IPS DF 4.7 (cell line): ENCODE data around the gene NLK.
"Not testable (repeated sequence)": the region's sequence is repeated elsewhere in the genome, so short reads cannot be mapped to it uniquely, and the experiment has no call there.

Experiments
- DNase-seq: peaks from one replicate; pipeline ENCODE4 v3.0.0-alpha.2; 2013; ENCODE audit warnings: low spot score; ENCODE audit errors: extremely low read depth

Gene NLK

DNA sequence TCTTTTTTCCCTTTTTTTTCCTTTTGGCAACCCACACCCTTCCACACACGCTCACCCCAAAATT is at the start of gene NLK:
TSS of gene NLK (plus strand) at position 21 of the 64 bp plus-strand sequence. CDS start 197 bp downstream, outside the sequence.
- DNase-seq, result no peak

DNA sequence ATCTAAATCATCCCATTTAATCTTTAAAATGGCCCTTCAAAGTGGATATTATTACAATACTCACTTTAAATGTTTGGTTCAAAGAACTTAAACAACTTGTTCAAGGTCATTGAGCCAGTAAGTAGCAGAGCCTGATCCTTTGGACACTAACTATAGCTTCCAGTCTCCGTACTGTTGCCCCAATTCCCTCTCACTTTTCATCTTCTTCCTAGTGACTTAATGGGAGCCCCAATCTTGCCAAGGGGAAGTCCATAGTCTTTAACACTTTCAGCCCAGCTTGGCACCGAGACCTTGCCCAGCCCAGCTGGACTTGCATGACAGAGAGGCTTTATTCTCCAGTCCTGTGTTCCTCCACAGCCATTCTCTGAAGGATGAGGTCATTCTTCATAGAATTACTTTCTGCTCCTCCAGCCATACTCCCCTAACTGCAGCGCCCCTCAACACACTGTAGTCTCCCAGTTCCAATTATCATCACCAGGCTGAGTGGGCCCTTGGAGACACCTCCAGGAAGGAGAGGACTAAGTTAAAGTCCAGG is 49.2 kb upstream of the NLK start:
- DNase-seq, result no peak

DNA sequence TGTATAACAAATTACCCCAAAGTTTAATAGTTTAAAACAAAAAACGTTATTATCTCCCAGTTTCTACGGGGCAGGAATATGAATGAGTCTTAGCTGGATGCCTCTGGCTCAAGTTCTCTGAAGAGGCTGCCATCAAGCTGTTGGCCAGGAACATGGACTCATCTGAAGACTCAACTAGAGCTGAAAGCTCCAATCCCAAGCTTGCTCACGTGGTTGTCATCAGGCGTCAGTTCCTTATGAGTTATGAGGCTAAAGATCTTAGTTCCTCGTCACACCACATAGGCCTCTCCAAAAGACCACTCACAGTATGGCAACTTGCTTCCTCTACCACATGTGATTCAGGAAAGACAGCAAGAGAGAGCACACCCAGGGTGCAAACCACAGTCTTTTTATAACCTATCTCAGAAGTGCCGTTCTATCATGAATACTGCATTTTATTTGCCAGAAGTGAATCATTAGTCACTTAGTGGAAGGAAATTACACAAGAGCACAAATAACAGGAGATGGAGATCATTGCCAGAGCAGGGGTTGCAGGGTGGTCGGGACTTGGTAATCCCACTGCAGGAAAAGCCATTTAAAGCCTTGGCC is 48.7 kb upstream of the NLK start:
- no peak for DNase-seq

DNA sequence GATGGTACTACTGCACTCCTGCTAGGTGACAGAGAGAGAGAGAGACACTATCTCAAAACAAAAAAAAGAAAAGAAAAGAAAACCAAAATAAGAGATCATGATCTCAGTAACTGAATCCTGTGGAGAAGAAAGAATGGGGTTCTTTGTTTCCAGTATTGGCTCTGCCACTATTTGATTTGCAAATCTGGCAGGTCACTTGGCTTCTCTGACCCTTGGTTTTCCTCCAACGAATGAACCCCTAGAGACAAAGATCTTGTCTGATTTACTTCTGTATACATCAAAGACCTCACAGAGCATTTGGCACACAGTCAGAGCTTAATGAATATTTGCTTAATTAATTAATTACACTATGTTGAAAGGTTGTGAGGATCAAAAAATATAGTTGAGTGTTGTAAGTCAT is 47.9 kb upstream of the NLK start:
- no peak for DNase-seq

DNA sequence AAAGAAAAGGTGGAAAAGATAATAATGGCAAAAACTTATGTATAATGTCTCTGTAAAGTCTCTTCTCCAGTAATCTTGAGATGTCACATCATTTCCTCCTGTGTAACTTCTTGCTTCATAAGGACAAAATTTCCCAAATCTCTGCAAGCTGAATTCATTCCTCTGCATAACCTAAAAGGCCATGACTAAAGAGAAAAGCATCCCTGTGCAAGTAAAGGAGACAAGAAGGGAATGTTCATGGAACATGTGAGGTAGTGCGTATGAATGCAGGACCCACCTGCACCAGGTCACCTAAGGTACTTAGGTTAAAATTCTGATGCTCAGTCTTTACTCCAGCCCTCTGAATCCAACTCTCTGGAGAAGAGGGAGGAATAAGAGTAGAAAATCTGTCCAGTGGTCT is 46.9 kb upstream of the NLK start:
- no peak for DNase-seq

DNA sequence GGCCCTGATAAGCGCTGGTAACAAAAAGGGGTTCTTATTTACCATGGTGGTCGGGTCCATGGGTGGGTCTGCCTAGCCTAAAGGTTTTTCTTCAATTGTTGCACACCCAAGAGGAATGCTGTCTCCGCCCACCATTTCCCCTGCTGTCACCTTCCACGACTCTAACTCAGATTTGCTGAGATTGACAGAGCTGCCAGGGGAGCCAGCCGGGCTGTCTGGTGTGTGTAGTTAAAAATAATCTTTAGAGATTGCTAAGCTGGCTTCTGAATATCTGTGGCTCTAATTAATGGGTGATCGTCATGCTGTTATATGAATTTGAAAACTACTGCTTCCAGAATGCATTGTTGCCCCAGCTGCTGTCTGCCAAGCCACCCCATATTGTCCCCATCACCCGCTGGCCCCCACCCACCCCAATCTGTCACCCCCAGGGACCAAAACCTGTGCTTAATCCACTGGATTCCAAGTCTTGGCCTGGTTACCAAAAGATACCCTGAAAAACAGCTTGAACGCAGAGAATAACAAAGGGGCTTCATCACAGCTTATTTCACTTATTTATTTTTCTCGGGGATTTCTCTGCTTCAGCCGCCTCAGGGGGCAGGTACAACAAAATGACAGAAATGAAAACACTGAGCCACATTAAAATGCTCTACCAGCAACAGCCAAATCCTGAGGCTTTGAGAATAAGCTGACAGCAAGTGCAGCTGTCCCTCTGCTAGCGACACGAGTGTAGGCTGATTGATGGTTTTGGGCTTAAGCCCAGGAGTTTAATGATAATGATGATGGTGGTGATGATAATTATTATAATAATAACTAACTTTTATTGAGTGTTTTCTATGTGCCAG is 46.1 kb upstream of the NLK start:
- no peak for DNase-seq

DNA sequence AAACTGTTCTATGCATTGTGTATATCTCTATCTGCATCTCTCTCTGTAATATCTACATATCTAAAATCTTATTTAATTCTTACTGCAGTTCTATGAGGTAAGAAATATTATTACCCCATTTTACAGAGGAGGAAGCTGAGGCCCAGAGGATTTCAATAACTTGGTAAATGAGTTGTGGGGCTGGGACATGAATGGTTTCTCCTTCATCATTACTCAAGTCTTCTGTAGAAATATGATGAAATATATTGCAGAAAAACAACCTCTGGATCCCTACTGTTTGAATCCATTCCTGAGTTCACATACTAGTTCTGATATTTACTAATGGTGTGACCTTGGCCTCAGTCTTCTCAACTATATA is 45.5 kb upstream of the NLK start:
- DNase-seq, result no peak

DNA sequence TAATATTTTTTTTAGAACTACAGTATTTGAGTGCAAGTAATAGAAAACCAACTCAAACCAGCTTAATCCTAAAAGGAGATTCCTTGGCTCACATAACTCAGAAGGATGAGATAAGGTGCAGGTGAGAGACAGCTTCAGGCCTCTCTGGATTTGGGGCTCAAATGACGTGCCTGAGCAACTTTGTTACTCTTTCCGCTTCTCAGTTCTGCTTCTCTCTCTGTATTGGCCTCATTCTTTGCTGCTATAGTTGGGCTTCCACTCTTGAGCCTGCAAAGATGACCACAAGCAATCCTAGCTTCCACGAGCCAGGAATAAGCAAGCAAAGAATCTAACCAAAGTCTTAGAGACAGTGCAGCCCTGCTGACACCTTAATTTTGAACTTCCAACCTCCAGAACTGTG is 45.0 kb upstream of the NLK start:
- no peak for DNase-seq

DNA sequence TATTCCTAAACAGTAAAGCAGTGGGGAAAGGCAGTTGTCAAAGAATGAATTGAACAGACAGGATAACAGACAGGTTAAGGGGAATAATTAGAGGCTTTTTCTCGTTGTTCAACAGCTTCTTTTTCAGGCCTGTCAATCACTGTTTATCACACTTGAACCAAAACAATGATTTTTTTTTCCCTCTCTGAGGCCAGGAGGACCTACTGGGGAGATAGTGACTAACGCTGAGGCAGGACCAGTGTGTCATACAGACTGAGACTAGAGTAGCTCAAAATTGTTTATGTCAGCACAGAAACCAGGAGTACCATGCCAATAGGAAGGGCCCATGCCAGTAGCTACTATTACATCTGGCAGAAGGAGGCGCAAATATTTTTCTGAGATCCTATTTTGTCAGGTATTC is 41.3 kb upstream of the NLK start:
- no peak for DNase-seq

DNA sequence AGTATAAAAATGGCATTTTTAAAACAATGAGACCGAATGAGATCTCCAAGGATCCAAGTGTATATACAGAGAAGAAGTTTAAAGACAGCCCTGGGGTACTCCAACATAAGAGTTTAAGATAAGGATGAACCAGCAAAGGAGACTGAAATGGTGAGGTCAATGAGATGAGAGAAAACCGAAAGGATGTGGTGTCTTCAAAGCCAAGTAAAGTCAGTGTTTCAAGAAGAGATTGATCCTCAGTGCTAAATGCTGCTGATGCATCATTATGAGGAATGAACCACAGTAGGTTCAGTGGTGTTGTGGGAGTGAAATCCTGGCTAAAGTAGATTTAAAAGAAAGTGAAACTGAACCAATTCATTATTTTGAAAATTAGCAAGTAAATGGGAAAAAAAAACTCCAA is 38.1 kb upstream of the NLK start:
- DNase-seq, result no peak

DNA sequence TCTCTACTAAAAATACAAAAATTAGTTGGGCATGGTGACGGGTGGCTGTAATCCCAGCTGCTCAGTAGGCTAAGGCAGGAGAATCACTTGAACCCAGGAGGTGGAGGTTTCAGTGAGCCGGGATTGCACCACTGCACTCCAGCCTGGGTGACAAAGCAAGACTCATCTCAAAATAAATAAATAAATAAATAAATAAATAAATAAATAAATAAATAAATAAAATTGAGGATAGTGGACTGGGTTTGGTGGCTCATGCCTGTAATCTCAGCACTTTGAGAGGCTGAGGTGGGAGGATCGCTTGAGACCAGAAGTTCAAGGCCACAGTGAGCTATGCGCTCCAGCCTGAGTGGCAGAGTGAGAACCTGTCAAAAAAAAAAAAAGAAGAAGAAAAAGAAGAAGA is 34.6 kb upstream of the NLK start:
- DNase-seq, result not testable (repeated sequence)

DNA sequence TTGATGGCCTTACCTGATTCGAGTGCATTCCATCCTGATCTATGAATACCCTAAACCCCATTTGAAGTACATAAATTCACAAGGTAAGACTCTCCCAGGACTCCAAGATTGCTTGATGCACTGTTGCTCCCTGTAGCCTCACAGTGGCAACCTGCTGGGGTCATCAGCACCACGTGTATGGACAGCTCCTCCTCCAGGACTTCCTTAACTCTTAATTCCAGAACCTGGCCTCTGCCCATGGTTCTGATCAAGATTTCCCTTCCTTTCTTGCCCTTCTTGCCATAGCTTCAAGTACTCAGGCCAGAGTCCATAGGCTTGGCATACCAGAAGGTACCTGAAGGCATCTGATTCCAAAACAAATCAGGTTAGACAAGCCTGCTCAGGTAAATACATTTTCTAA is 34.0 kb upstream of the NLK start:
- DNase-seq, result peak; percentile 49

DNA sequence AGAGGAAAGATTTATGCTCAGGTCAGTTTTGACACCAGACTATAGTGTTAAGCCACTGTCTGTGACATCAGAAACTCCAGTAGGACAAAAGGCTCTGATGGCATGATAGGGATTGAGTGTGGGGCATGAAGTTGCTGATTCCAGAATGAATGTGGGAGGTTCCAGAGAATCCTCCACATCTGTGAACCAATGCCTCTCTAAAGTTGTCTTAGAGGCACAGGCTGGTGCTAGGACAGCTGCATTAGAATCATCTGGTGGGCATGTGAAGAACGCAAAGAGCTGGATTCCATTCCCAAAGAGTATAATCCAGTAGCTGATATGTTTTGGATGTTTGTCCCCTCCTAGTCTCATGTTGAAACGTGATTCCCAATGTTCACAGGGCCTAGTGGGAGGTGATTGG is 32.1 kb upstream of the NLK start:
- DNase-seq, result no peak

DNA sequence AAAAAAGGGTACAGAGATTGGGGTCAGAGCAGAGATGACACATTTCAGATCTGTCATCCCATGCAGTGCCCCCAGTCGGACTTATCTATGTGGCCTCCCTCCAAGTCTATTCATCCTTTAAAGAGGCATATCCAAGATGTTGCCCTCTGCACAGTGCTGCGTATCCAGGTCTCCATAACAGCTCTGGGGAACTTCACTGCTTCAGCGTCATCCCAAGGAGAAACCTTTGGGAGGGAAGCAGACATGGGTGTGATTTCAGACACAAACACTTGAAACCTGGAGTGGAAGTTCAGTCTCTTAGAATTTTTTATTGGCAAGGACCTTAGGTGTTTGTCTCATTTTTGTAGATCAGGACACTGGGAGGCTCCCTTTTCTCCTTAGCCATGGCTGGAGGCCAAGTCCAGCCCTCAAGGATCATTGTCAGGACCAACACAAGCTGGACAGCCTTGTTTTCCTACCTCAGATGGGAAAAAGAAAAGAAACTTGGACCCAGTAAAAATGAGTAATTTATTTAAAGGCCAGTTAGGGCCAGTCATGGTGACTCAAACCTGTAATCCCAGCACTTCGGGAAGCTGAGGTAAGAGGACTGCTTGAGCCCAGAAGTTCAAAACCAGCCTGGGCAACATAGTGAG is 23.9 kb upstream of the NLK start:
- no peak for DNase-seq

DNA sequence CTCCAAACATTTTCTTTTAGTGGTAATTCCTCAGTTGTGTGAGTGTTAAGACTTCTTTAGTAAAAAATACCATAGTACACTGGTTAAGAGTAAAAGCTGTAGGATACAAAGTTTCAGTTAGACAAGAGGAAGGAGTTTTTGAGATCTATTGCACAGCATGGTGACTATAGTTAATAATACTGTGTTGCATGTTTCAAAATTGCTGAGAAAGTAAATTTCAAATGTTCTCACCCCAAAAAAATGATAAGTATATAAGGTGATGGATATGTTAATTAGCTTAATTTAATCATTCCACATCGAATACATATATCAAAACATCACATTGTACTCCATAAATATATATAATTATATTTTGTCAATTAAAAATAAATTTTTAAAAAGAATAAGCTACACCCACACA is 22.0 kb upstream of the NLK start:
- DNase-seq, result no peak

DNA sequence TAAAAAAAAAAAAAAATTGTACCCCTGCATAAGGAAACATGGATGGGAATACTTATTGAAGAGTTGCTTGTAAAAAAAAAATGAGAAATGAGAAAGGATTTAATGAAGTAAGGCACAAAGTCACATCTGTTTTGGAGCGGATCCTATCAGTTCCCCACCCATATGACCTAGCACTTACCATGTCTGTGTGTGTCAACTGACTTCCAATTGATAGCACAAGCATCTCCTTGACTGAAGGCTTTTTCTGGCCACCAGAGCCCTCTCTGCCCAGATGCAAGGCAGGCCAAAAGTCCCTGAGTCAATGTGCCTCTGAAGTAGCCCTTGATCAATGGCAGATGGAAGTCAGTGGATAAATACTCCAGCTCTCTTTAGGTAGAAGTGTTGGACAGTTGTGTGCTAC is 13.4 kb upstream of the NLK start:
- no peak for DNase-seq

DNA sequence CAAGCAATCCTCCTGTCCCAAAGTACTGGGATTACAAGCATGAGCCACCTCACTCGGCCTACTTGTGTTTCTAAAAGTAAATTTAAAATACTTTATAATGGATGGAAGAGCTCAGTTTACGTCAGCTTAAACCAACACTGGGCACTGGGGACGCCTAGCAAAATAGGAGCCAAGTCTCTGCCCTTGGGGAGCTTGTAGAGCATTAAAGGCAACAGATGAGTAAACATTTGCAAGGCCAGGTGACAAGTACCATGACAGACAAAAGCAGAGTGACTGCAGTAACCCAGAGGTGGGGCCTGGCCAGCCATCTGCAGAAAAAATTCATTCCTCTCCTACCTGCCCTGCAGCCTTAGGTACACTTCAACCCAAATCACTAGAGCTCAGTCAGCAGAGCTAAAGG is 12.1 kb upstream of the NLK start:
- no peak for DNase-seq

DNA sequence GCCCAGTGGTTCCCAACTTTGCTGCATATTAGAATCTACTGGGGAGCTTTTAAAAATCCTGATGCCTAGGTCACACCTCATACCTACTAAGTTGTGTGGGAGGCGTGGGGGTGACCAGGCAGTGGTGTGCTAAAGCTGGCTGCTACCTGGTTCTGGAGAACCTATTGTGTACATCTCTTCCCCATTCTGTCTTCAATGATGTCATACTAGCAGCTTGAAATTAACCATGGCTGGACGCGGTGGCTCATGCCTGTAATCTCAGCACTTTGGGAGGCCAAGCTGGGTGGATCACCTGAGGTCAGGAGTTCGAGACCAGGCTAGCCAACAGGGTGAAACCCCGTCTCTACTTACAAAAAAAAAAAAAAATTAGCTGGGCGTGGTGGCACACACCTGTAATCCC is 11.3 kb upstream of the NLK start:
- DNase-seq, result no peak

DNA sequence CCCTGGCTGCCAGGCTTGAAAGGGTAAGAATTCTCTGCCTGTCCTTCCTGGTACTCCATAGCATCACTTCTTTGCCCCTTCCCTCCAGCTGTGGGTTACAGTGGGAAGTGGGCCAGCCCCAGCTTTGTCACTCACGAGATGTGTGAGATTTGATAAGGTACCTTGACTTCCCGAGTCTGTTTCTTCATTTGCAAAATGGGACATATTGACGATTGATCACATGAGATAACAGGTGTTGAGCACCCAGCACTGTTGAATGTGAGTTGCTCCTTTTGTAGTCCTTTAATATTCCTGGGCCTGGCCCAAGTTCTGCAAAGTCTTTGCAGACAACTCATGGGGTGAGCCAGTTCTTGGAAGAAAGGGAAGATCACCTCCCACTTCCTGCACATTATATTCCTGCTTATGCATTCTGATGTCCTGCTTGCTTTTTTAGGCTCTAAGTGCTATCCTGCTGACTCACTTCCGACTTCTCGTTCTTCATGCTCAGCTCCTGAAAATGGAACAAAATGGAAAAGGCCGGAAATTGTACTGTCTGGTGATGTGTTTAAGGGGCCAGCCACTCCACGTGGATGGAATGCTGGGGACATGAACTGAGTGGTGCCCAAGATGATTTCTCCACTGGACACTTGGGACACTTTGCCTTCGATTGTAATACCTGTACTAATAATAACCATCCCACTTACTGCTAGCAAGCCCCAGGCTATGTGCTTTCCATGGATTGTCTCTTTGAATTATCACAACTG is 8.3 kb upstream of the NLK start:
- no peak for DNase-seq

DNA sequence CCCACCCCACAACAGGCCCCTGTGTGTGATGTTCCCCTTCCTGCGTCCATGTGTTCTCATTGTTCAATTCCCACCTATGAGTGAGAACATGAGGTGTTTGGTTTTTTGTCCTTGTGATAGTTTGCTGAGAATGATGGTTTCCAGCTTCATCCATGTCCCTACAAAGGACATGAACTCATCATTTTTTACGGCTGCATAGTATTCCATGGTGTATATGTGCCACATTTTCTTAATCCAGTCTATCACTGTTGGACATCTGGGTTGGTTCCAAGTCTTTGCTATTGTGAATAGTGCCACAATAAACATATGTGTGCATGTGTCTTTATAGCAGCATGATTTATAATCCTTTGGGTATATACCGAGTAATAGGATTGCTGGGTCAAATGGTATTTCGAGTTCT is 7.0 kb upstream of the NLK start:
- DNase-seq, result not testable (repeated sequence)

DNA sequence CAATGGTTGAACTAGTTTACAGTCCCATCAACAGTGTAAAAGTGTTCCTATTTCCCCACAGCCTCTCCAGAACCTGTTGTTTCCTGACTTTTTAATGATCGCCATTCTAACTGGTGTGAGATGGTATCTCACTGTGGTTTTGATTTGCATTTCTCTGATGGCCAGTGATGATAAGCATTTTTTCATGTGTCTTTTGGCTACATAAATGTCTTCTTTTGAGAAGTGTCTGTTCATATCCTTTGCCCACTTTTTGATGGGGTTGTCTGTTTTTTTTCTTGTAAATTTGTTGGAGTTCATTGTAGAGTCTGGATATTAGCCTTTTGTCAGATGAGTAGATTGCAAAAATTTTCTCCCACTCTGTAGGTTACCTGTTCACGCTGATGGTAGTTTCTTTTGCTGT is 6.6 kb upstream of the NLK start:
- not testable (repeated sequence) for DNase-seq

DNA sequence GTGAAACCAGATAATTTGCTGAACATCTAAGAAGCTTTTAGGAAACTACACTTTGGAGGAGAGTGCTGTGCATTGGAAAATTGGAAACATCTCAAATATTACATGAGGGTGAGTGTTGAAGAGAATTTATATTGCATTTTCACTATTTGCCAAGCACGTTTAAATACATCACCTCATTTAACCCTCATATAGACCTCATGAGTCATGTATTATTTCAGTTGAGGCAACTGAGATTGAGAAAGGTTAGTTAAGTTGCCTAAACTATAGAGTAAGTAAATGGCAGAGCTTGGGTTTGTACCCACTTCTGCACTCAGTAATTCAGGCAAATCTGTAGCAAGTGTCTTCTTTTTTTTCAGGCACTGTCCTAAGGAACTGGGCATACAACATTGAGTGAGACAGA is 3.7 kb upstream of the NLK start:
- DNase-seq, result no peak

DNA sequence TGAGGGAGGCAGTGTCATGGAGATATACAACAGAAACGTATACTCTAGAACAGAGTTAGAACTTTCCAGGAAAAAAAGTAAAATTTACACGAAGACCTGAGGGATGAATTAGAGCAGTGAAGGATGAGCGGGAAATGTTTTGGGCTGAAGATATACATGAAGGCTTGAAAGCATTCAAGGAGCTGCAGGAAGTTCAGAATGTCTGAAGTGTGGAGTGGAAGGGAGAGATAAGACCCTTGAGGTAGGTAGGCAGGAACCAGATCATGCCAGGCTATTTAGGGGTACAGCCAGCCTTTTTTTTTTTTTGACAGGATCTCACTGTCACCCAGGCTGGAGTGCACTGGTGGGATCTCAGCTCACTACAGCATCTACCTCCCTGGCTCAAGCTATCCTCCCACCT is 3.2 kb upstream of the NLK start:
- DNase-seq, result no peak
